RPMI8226 (cell line): ENCODE results near the gene ZNF442.
"Not testable (repeated sequence)": the region's sequence is repeated elsewhere in the genome, so short reads cannot be mapped to it uniquely, and the experiment has no call there.

ENCODE experiments used
- DNase-seq: peaks from one replicate; pipeline ENCODE4 v3.0.0-alpha.2; 2015

ZNF442 gene

GRCh38 chr19:12325690-12326089, 39.8 kb downstream of the ZNF442 start:
- no peak for DNase-seq

- DNase-seq = no peak
These were observed 46.6 kb downstream of the ZNF442 start for GRCh38 chr19:12318782-12319413.

GRCh38 chr19:12314553-12314952, 50.9 kb downstream of the ZNF442 start:
- peak; percentile 34 for DNase-seq

GRCh38 chr19:12308891-12309290, 56.6 kb downstream of the ZNF442 start:
- not testable (repeated sequence) for DNase-seq
